IMR-90 (cell line): Measurements from ENCODE around the gene RPP40. TPM values are rescaled to one million over a fixed set of nuclear protein-coding genes. Genes with fewer than 3 reads are reported as not detected.

ENCODE experiments used
- ATAC-seq: fragments of 200-7000 bp; cut with Tn5 transposase; 2 replicates; pipeline ENCODE4 v1.9.1; 2020; ENCODE audit warnings: low read depth, mild to moderate bottlenecking, moderate library complexity
- BruUV-seq: library from RNA; stranded (reverse); fragments of 400-500 nt; replicated peaks from 2 replicates; lab custom pipeline; 2021; lab: Mats Ljungman, UMichigan
- CTCF ChIA-PET: fragments of 300-600 bp; formaldehyde crosslinking; extraction: SDS; loops from one replicate; lab custom pipeline; 2021; ENCODE audit warnings: antibody characterized with exemption; lab: Yijun Ruan, JAX
- POLR2A ChIA-PET: fragments of 300-600 bp; sonication (Branson Sonifier 250); formaldehyde crosslinking; loops from one replicate; lab custom pipeline; 2022; ENCODE audit warnings: antibody characterized with exemption; ENCODE audit not compliant: unreplicated experiment; lab: Charles Lee
- DNase-seq: peaks from one replicate; pipeline ENCODE4 v3.0.0; 2013
- H2AFZ ChIP-seq: replicated peaks from 2 replicates; pipeline ENCODE3; 2013; ENCODE audit warnings: low read length, mild to moderate bottlenecking; ENCODE audit not compliant: poor library complexity
- H2AK5ac ChIP-seq: 2 replicates; pipeline ENCODE4 v1.6.1; 2013; ENCODE audit warnings: low read depth, low read length, inconsistent platforms
- H2AK9ac ChIP-seq: replicated peaks from 2 replicates; pipeline ENCODE3; 2013; ENCODE audit warnings: mild to moderate bottlenecking, low read depth, low read length, moderate library complexity; ENCODE audit not compliant: poor library complexity
- H2BK120ac ChIP-seq: 2 replicates; pipeline ENCODE4 v1.6.1; 2013; ENCODE audit warnings: low read depth, low read length, inconsistent platforms
- H2BK15ac ChIP-seq: 3 replicates; pipeline ENCODE4 v1.6.1; 2013; ENCODE audit warnings: low read depth, low read length, inconsistent platforms
- H2BK20ac ChIP-seq: 2 replicates; pipeline ENCODE4 v1.6.1; 2013; ENCODE audit warnings: low read depth, mild to moderate bottlenecking, inconsistent platforms, low read length, moderate library complexity
- H2BK5ac ChIP-seq: 2 replicates; pipeline ENCODE4 v1.6.1; 2013; ENCODE audit warnings: mild to moderate bottlenecking, low read depth, low read length, inconsistent platforms; ENCODE audit not compliant: poor library complexity, severe bottlenecking
- H3K14ac ChIP-seq: replicated peaks from 2 replicates; pipeline ENCODE4 v1.6.1; 2013; ENCODE audit warnings: low read depth, low read length, inconsistent platforms
- H3K18ac ChIP-seq: 2 replicates; pipeline ENCODE4 v1.6.1; 2013; ENCODE audit warnings: low read depth, low read length, control low read depth
- H3K23ac ChIP-seq: 2 replicates; pipeline ENCODE4 v1.6.1; 2013; ENCODE audit warnings: low read depth, low read length, inconsistent platforms
- H3K27ac ChIP-seq: 2 replicates; pipeline ENCODE4 v1.5.1; 2013; ENCODE audit warnings: mild to moderate bottlenecking, control low read depth, low read length; ENCODE audit not compliant: insufficient read depth
- H3K27me3 ChIP-seq: 2 replicates; pipeline ENCODE4 v1.6.1; 2013; ENCODE audit warnings: low read length; ENCODE audit not compliant: control insufficient read depth, insufficient read depth
- H3K36me3 ChIP-seq: 2 replicates; pipeline ENCODE4 v1.6.1; 2013; ENCODE audit warnings: low read length, mixed read lengths; ENCODE audit not compliant: control insufficient read depth, insufficient read depth
- H3K4ac ChIP-seq: 2 replicates; pipeline ENCODE4 v1.6.1; 2013; ENCODE audit warnings: low read depth, low read length, inconsistent platforms
- H3K4me1 ChIP-seq: 2 replicates; pipeline ENCODE4 v1.6.1; 2013; ENCODE audit warnings: low read length, mixed read lengths; ENCODE audit not compliant: control insufficient read depth, insufficient read depth
- H3K4me2 ChIP-seq: 2 replicates; pipeline ENCODE4 v1.6.1; 2013; ENCODE audit warnings: low read depth, mild to moderate bottlenecking, control low read depth, low read length, moderate library complexity
- H3K4me3 ChIP-seq: 2 replicates; pipeline ENCODE4 v1.5.1; 2013; ENCODE audit warnings: low read depth, mild to moderate bottlenecking, control low read depth, low read length, moderate library complexity; ENCODE audit not compliant: insufficient read depth
- H3K56ac ChIP-seq: 2 replicates; pipeline ENCODE4 v1.6.1; 2013; ENCODE audit warnings: low read length, inconsistent platforms; ENCODE audit not compliant: insufficient read depth; ENCODE audit errors: extremely low read depth
- H3K79me1 ChIP-seq, 2 experiments: 2 replicates each; pipeline ENCODE4 v1.6.1; 2013; ENCODE audit warnings: low read length in 2 of 2, inconsistent platforms in 1 of 2, low read depth in 1 of 2
- H3K9ac ChIP-seq: 2 replicates; pipeline ENCODE4 v1.6.1; 2013; ENCODE audit warnings: low read depth, low read length, control low read depth
- H3K9me1 ChIP-seq: 2 replicates; pipeline ENCODE4 v1.6.1; 2013; ENCODE audit warnings: low read length, inconsistent platforms; ENCODE audit not compliant: insufficient read depth
- H3K9me3 ChIP-seq: 2 replicates; pipeline ENCODE4 v1.6.1; 2013; ENCODE audit warnings: low read length; ENCODE audit not compliant: control insufficient read depth, insufficient read depth
- H4K20me1 ChIP-seq: 2 replicates; pipeline ENCODE4 v1.6.1; 2013; ENCODE audit warnings: low read length, inconsistent platforms; ENCODE audit not compliant: insufficient read depth
- H4K5ac ChIP-seq: 2 replicates; pipeline ENCODE4 v1.6.1; 2013; ENCODE audit warnings: mild to moderate bottlenecking, low read depth, low read length, control low read depth
- H4K8ac ChIP-seq, 2 experiments: 2 replicates each; pipeline ENCODE4 v1.6.1; 2013; ENCODE audit warnings: low read depth in 2 of 2, low read length in 2 of 2, control low read depth in 1 of 2, inconsistent platforms in 1 of 2
- H4K91ac ChIP-seq: 2 replicates; pipeline ENCODE4 v1.6.1; 2013; ENCODE audit warnings: low read depth, low read length, inconsistent platforms; ENCODE audit not compliant: insufficient read depth
- BHLHE40 ChIP-seq: fragments of 150-350 bp; IDR thresholded peaks from 2 replicates; pipeline ENCODE4 v1.6.1; 2016; ENCODE audit warnings: mild to moderate bottlenecking, low read depth, low read length
- CEBPB ChIP-seq: IDR thresholded peaks from 2 replicates; pipeline ENCODE4 v1.6.1; 2012; ENCODE audit warnings: low read depth, low read length, improper control_type of control experiment
- CHD1 ChIP-seq: IDR thresholded peaks from 2 replicates; pipeline ENCODE4 v1.6.1; 2012; ENCODE audit warnings: low read depth, low read length, improper control_type of control experiment
- CTCF ChIP-seq: conservative IDR thresholded peaks from 2 replicates; pipeline ENCODE4 v1.5.1; 2012; ENCODE audit warnings: mild to moderate bottlenecking, low read depth, low read length, improper control_type of control experiment
- ELK1 ChIP-seq: fragments of 150-350 bp; IDR thresholded peaks from 2 replicates; pipeline ENCODE4 v1.6.1; 2016; ENCODE audit warnings: low read depth, mild to moderate bottlenecking, low read length, moderate library complexity, borderline replicate concordance
- FOS ChIP-seq: fragments of 150-350 bp; IDR thresholded peaks from 2 replicates; pipeline ENCODE4 v1.6.1; 2016; ENCODE audit warnings: low read depth, low read length
- MAFK ChIP-seq: IDR thresholded peaks from 2 replicates; pipeline ENCODE4 v1.6.1; 2012; ENCODE audit warnings: low read depth, low read length, improper control_type of control experiment
- MAZ ChIP-seq: IDR thresholded peaks from 2 replicates; pipeline ENCODE4 v1.6.1; 2012; ENCODE audit warnings: low read depth, mild to moderate bottlenecking, low read length, improper control_type of control experiment, moderate library complexity, borderline replicate concordance
- MXI1 ChIP-seq: IDR thresholded peaks from 2 replicates; pipeline ENCODE4 v1.6.1; 2012; ENCODE audit warnings: low read depth, mild to moderate bottlenecking, low read length, moderate library complexity, borderline replicate concordance
- NFE2L2 ChIP-seq: fragments of 150-350 bp; IDR thresholded peaks from 2 replicates; pipeline ENCODE4 v1.6.1; 2016; ENCODE audit warnings: low read depth, mild to moderate bottlenecking, low read length
- POLR2A ChIP-seq: IDR thresholded peaks from 2 replicates; pipeline ENCODE4 v1.6.1; 2012; ENCODE audit warnings: mild to moderate bottlenecking, low read depth, low read length
- RAD21 ChIP-seq: IDR thresholded peaks from 2 replicates; pipeline ENCODE4 v1.6.1; 2012; ENCODE audit warnings: low read length, improper control_type of control experiment
- RCOR1 ChIP-seq: IDR thresholded peaks from 2 replicates; pipeline ENCODE4 v1.6.1; 2012; ENCODE audit warnings: mild to moderate bottlenecking, low read length, improper control_type of control experiment; ENCODE audit not compliant: insufficient replicate concordance
- RFX5 ChIP-seq: IDR thresholded peaks from 2 replicates; pipeline ENCODE4 v1.8.0; 2012; ENCODE audit warnings: low read depth, mild to moderate bottlenecking, low read length, moderate library complexity
- SMC3 ChIP-seq: fragments of 150-350 bp; IDR thresholded peaks from 2 replicates; pipeline ENCODE4 v1.6.1; 2016; ENCODE audit warnings: low read depth, mild to moderate bottlenecking, antibody characterized with exemption, low read length, moderate library complexity
- WGBS, 2 experiments: methylation state at CpG; one replicate each; pipeline versions ENCODE4 v1.1.5 to v1.1.7; 2013; ENCODE audit warnings: missing lambda C conversion rate in 2 of 2; ENCODE audit not compliant: insufficient read length in 1 of 2; ENCODE audit errors: extremely low coverage in 2 of 2; 5-methylcytosine and 5-hydroxymethylcytosine counted together
- dilution Hi-C: fragments of 300-500 bp; cut with HindIII; formaldehyde crosslinking; loops from one replicate; pipeline ENCODE4 v1.14.3; 2018; ENCODE audit warnings: low sequenced_read_pairs; ENCODE audit not compliant: unreplicated experiment
- in situ Hi-C: fragments of 300-500 bp; cut with MboI; formaldehyde crosslinking; loops from 3 replicates; pipeline ENCODE4 v1.14.3; 2019; ENCODE audit warnings: low sequenced_read_pairs, inconsistent platforms, mixed read lengths
- intact Hi-C: fragments of 100-400 bp; cut with micrococcal nuclease; formaldehyde crosslinking; loops from 2 replicates; pipeline ENCODE4 v1.10.0; 2022
- polyA plus RNA-seq, 3 experiments: library from polyadenylated mRNA; depleted of rRNA; stranded (reverse); fragments of >200 nt; gene quantifications; 2 replicates each; pipeline ENCODE4 v1.2.3, GENCODE V29; 2012; ENCODE audit warnings: low replicate concordance in 1 of 3
- total RNA-seq: library from RNA; depleted of rRNA; stranded (reverse); fragments of >200 nt; gene quantifications from 2 replicates; pipeline ENCODE4 v1.2.3, GENCODE V29; 2012
- TF ChIP-seq, protein P1 (sequence below): fragments of 150-350 bp; IDR thresholded peaks from 2 replicates; pipeline ENCODE4 v1.6.1; 2017; ENCODE audit warnings: mild to moderate bottlenecking, antibody characterized with exemption, low read length, low read depth

Gene RPP40
- total and polyA plus RNA-seq, 2 of the 4 experiments (the other 2 are of a cell fraction): 8.1 to 22.2 TPM

- CTCF ChIA-PET: no interaction called here
- no peak overlapping the region for H2BK120ac ChIP-seq
- H2BK5ac ChIP-seq: no peak overlapping the region
- H4K91ac ChIP-seq: no peak overlapping the region
- peaks cover 35% of the 10 kb centered on the region for H3K36me3 ChIP-seq
- in situ Hi-C loops (no loop called here), dilution Hi-C loops (no loop called here), intact Hi-C loops (no loop called here)
- no peak overlapping the region for H3K56ac ChIP-seq
- H3K9me1 ChIP-seq: peaks cover 4% of the 10 kb centered on the region
- H2AK9ac ChIP-seq: no peak overlapping the region
- no peak overlapping the region for H3K4ac ChIP-seq
- ATAC-seq: no peak
- H3K14ac ChIP-seq: no peak overlapping the region
- H2BK20ac ChIP-seq: no peak overlapping the region
- H3K4me2 ChIP-seq: no peak overlapping the region
- WGBS, 2 experiments: 85% methylated on average over 3 of the region's 11 CpGs; no CpG with 5 or more reads in 1 of the 2 experiments
- H3K27me3 ChIP-seq: no peaks in the 10 kb centered on the region
- H4K5ac ChIP-seq: no peak overlapping the region
- no peak overlapping the region for H3K4me3 ChIP-seq
- no peak overlapping the region for H2BK15ac ChIP-seq
- POLR2A ChIA-PET: no interaction called here
- peaks cover 4 to 10% of the 10 kb centered on the region in 2 experiments; a peak in 2 of 4 replicates for H3K79me1 ChIP-seq
- no peak for DNase-seq
- no peaks in the 10 kb centered on the region for H3K4me1 ChIP-seq
- H3K9ac ChIP-seq: no peak overlapping the region
- H4K8ac ChIP-seq: no peak overlapping the region
- no peak overlapping the region for H2AFZ ChIP-seq
- peak overlapping the region; percentile 18; the same call in 1 of the 2 replicates for H2AK5ac ChIP-seq
- no peaks in the 10 kb centered on the region; the same call in 1 of the 2 replicates for H4K20me1 ChIP-seq
- no peak overlapping the region for H3K18ac ChIP-seq
- no peaks in the 10 kb centered on the region for H3K9me3 ChIP-seq
- BruUV-seq: no TSS peak
- no peak for TF ChIP-seq ELK1
- TF ChIP-seq MAFK: no peak
- no peak for TF ChIP-seq CHD1
- no peak for TF ChIP-seq POLR2A
- TF ChIP-seq CTCF: no peak
- no peak for TF ChIP-seq NFE2L2
- TF ChIP-seq RCOR1: no peak
- TF ChIP-seq FOS: no peak
- TF ChIP-seq MAZ: no peak
- no peak for TF ChIP-seq MXI1
- TF ChIP-seq, protein P1, sequence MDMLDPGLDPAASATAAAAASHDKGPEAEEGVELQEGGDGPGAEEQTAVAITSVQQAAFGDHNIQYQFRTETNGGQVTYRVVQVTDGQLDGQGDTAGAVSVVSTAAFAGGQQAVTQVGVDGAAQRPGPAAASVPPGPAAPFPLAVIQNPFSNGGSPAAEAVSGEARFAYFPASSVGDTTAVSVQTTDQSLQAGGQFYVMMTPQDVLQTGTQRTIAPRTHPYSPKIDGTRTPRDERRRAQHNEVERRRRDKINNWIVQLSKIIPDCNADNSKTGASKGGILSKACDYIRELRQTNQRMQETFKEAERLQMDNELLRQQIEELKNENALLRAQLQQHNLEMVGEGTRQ: no peak
- TF ChIP-seq RFX5: no peak
- no peak for TF ChIP-seq BHLHE40
- no peak for TF ChIP-seq RAD21
- no peak for TF ChIP-seq CEBPB
- no peak for TF ChIP-seq SMC3
- no peak overlapping the region for H3K23ac ChIP-seq
- no peak overlapping the region for H3K27ac ChIP-seq
Measured at GRCh38 chr6:4950076-4950475, 53.8 kb downstream of the RPP40 start.
